IPS-18a (cell line): Measurements from ENCODE around the gene SND1.

Source experiments
- H3K27ac ChIP-seq: one replicate; pipeline ENCODE4 v1.5.1; 2013; ENCODE audit warnings: low read length
- H3K27me3 ChIP-seq: one replicate; pipeline ENCODE4 v1.6.1; 2013; ENCODE audit warnings: mild to moderate bottlenecking, low read length; ENCODE audit not compliant: control insufficient read depth, insufficient read depth
- H3K36me3 ChIP-seq: one replicate; pipeline ENCODE4 v1.6.1; 2013; ENCODE audit warnings: low read depth, low read length; ENCODE audit not compliant: control insufficient read depth
- H3K4me1 ChIP-seq: one replicate; pipeline ENCODE4 v1.6.1; 2013; ENCODE audit warnings: low read depth, low read length; ENCODE audit not compliant: control insufficient read depth
- H3K4me3 ChIP-seq: one replicate; pipeline ENCODE4 v1.5.1; 2013; ENCODE audit warnings: low read length
- H3K9ac ChIP-seq: one replicate; pipeline ENCODE4 v1.6.1; 2013; ENCODE audit warnings: mild to moderate bottlenecking, low read length, moderate library complexity
- H3K9me3 ChIP-seq: one replicate; pipeline ENCODE4 v1.6.1; 2013; ENCODE audit warnings: low read depth, low read length; ENCODE audit not compliant: control insufficient read depth

The SND1 gene

DNA sequence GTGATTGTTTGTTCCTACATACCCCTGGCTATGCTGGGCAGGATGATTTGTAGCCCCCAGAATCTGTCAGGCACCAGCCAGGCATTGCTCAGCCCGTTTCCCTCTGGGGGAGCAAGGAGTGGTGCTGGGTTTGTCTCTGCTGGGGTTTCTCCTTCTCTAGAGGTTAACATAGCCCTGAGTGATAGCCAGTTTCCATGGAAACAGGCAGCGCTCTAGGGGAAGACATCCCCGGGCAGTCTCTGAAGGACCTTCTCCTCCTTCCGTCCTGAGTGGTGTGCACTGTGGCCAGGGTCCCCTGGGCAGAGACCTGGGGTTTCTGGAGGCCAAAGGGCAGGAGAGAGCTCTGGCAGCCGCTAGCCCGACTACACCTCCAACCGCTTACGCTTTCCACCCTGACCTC, 429.8 kb downstream of the SND1 start:
- no peak overlapping the region for H3K4me3 ChIP-seq
- H3K27ac ChIP-seq = no peak overlapping the region
- H3K27me3 ChIP-seq = no peaks in the 10 kb centered on the region
- H3K36me3 ChIP-seq = peaks cover 19% of the 10 kb centered on the region
- no peaks in the 10 kb centered on the region for H3K9me3 ChIP-seq
- H3K4me1 ChIP-seq = no peaks in the 10 kb centered on the region
- H3K9ac ChIP-seq = no peak overlapping the region

GRCh38 chr7:128082431-128082830, 430.4 kb downstream of the SND1 start:
- Histone ChIP-seq H3K27me3 (no peaks in the 10 kb centered on the region), H3K9ac (no peak overlapping the region), H3K27ac (no peak overlapping the region), H3K36me3 (peaks cover 25% of the 10 kb centered on the region), H3K4me3 (no peak overlapping the region), H3K9me3 (no peaks in the 10 kb centered on the region), H3K4me1 (no peaks in the 10 kb centered on the region)

DNA sequence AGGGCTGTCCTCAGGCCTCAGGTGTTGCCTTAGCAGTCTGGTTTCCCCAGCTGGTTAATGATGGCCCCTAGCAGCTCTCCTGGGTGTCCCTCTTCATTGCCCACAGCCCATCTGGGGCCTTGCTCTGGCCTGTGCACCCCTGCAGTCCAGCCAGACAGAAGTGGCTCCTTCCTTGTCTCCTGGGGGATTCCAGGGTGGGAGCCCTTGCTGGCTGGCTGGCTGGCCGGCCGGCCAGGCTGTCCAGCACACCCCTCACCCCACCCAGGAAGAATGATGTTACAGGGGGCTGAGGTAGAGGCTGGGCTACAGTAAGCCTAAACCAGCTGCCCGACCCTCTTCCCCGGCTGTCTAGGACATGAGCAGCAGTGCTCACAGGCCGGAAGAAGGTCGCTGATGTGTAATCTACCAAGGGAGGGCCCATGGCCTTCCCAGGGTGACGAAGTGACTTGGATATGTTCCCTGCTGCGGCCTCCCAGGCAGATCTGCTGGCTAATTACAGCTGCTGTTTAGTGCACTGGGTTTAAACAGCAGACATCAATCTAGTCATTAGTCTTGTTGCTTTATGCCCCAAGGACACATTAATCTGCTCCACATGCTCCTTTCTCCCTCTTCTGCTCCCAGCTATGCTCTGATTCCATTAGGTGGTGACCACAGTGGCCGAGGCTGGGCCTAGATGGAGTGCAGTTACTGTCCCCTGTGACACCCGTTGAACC, 433.1 kb downstream of the SND1 start:
- H3K4me1 ChIP-seq = no peaks in the 10 kb centered on the region
- H3K9me3 ChIP-seq = no peaks in the 10 kb centered on the region
- H3K36me3 ChIP-seq = peaks cover 26% of the 10 kb centered on the region
- H3K4me3 ChIP-seq = no peak overlapping the region
- H3K9ac ChIP-seq = no peak overlapping the region
- H3K27ac ChIP-seq = no peak overlapping the region
- no peaks in the 10 kb centered on the region for H3K27me3 ChIP-seq

GRCh38 chr7:128090492-128090891, 438.5 kb downstream of the SND1 start:
- Histone ChIP-seq H3K36me3 (peaks cover 19% of the 10 kb centered on the region), H3K9ac (no peak overlapping the region), H3K27ac (no peak overlapping the region), H3K9me3 (no peaks in the 10 kb centered on the region), H3K4me3 (no peak overlapping the region), H3K27me3 (no peaks in the 10 kb centered on the region), H3K4me1 (no peaks in the 10 kb centered on the region)

DNA sequence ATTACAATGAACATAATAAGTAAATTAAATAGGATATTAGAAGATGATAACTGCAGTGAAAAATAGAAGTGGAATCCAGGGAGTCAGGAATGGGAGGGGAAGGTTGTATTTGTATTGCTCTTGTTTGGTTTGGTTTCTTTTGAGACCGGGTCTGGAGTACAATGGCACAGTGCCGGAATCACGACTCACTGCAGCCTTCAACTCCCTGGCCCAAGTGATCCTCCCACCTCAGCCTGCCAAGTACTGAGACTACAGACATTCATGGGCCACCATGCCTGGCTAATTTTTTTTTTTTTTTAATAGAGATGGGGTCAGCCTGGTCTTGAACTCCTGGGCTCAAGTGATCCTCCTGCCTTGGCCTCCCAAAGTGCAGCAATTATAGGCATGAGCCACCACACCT, 439.1 kb downstream of the SND1 start:
- Histone ChIP-seq H3K27ac (no peak overlapping the region), H3K27me3 (no peaks in the 10 kb centered on the region), H3K4me1 (no peaks in the 10 kb centered on the region), H3K9me3 (no peaks in the 10 kb centered on the region), H3K9ac (no peak overlapping the region), H3K36me3 (peaks cover 18% of the 10 kb centered on the region), H3K4me3 (no peak overlapping the region)

DNA sequence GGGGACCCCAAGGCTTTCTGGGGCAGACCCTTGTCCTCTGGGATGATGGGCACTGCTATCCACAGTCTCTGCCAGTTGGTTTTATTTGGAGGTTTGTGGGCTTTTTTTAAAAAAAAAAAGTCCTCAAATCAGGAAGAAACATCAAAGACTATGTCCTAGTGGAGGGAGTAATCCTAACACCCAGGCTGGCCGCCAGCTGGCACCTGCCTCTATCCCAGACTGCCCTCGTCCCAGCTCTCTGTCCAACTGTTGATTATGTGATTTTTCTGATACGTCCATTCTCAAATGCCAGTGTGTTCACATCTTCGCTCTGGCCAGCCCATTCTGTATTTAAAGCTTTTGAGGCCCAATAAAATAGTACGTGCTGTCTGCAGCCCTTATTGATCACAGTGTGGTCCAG, 440.2 kb downstream of the SND1 start:
- Histone ChIP-seq H3K27ac (no peak overlapping the region), H3K27me3 (no peaks in the 10 kb centered on the region), H3K4me3 (no peak overlapping the region), H3K4me1 (no peaks in the 10 kb centered on the region), H3K36me3 (peaks cover 8% of the 10 kb centered on the region), H3K9ac (no peak overlapping the region), H3K9me3 (no peaks in the 10 kb centered on the region)

GRCh38 chr7:128093614-128094570, 441.9 kb downstream of the SND1 start:
- no peaks in the 10 kb centered on the region for H3K27me3 ChIP-seq
- H3K36me3 ChIP-seq = peaks cover 5% of the 10 kb centered on the region
- no peaks in the 10 kb centered on the region for H3K4me1 ChIP-seq
- no peak overlapping the region for H3K9ac ChIP-seq
- no peak overlapping the region for H3K4me3 ChIP-seq
- H3K9me3 ChIP-seq = no peaks in the 10 kb centered on the region
- no peak overlapping the region for H3K27ac ChIP-seq

GRCh38 chr7:128094686-128095085, 442.7 kb downstream of the SND1 start:
- H3K4me3 ChIP-seq = no peak overlapping the region
- no peaks in the 10 kb centered on the region for H3K4me1 ChIP-seq
- no peaks in the 10 kb centered on the region for H3K27me3 ChIP-seq
- no peaks in the 10 kb centered on the region for H3K9me3 ChIP-seq
- no peak overlapping the region for H3K9ac ChIP-seq
- H3K27ac ChIP-seq = no peak overlapping the region
- H3K36me3 ChIP-seq = peaks cover 5% of the 10 kb centered on the region

- Histone ChIP-seq H3K27ac (no peak overlapping the region), H3K27me3 (no peaks in the 10 kb centered on the region), H3K4me3 (no peak overlapping the region), H3K36me3 (peaks cover 5% of the 10 kb centered on the region), H3K9me3 (no peaks in the 10 kb centered on the region), H3K9ac (no peak overlapping the region), H3K4me1 (no peaks in the 10 kb centered on the region)
Observed at GRCh38 chr7:128097211-128097731, 445.3 kb downstream of the SND1 start.

DNA sequence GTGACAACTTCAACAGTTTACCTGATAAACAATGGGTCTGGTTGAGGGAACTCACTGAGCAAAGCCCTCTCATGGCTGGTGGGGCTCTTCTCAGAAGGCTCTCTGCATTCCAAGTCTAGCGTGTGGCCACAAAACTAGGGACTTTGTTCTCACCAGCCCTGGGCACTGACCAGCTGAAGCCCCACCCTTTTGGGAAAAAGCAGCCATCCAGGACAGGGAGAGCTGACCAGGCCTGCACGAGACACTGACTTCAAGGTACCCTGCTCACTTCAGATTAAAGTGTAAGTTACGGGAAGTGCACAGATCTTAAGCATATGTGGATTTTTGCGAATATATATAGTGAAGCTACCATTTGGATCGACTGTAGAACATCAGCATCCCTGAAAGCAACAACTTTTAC, 446.6 kb downstream of the SND1 start:
- H3K4me3 ChIP-seq = no peak overlapping the region
- no peaks in the 10 kb centered on the region for H3K9me3 ChIP-seq
- H3K36me3 ChIP-seq = peaks cover 5% of the 10 kb centered on the region
- peaks cover 10% of the 10 kb centered on the region for H3K27me3 ChIP-seq
- no peaks in the 10 kb centered on the region for H3K4me1 ChIP-seq
- H3K9ac ChIP-seq = no peak overlapping the region
- no peak overlapping the region for H3K27ac ChIP-seq

- Histone ChIP-seq H3K9ac (no peak overlapping the region), H3K4me1 (no peaks in the 10 kb centered on the region), H3K36me3 (peaks cover 5% of the 10 kb centered on the region), H3K27ac (no peak overlapping the region), H3K9me3 (no peaks in the 10 kb centered on the region), H3K4me3 (no peak overlapping the region), H3K27me3 (peaks cover 16% of the 10 kb centered on the region)
Observed at GRCh38 chr7:128099204-128099671, 447.2 kb downstream of the SND1 start.
